HCT116 (cell line): ENCODE data around the gene PLD5. TPM values are rescaled to one million over a fixed set of nuclear protein-coding genes. Genes with fewer than 3 reads are reported as not detected.

ENCODE experiments used
- ATAC-seq: fragments of 200-7000 bp; cut with Tn5 transposase; 2 replicates; pipeline ENCODE4 v1.9.1; 2020; ENCODE audit warnings: mild to moderate bottlenecking, moderate library complexity
- BruUV-seq: library from RNA; stranded (reverse); fragments of 400-500 nt; replicated peaks from 2 replicates; lab custom pipeline; 2021; lab: Mats Ljungman, UMichigan
- CTCF ChIA-PET: fragments of 300-600 bp; sonication (Branson Sonifier 250); formaldehyde crosslinking; loops from one replicate; lab custom pipeline; 2021; ENCODE audit warnings: antibody characterized with exemption; lab: Charles Lee
- POLR2A ChIA-PET: fragments of 300-600, 350-600 bp; sonication (Branson Sonifier 250); formaldehyde crosslinking; loops from one replicate; lab custom pipeline; 2021; ENCODE audit warnings: antibody characterized with exemption; lab: Charles Lee
- RAD21 ChIA-PET, 2 experiments: fragments of 300-600 bp; sonication (Branson Sonifier 250); formaldehyde crosslinking; loops; one replicate each; lab custom pipeline; 2023; ENCODE audit warnings: low total read pairs in 2 of 2; ENCODE audit not compliant: uncharacterized antibody in 2 of 2, unreplicated experiment in 2 of 2, low non-redundant PET in 1 of 2; lab: Charles Lee
- DNase-seq: peaks from one replicate; pipeline ENCODE4 v3.0.0-alpha.2; 2010; ENCODE audit warnings: low read depth, low spot score
- H2AFZ ChIP-seq: fragments of 200-600 bp; shearing (Covaris generic), sonication (generic); 2 replicates; pipeline ENCODE4 v1.6.1; 2017; ENCODE audit warnings: low read depth, mixed run types, mixed read lengths, antibody characterized with exemption, low read length; ENCODE audit not compliant: poor library complexity, severe bottlenecking
- H3K27ac ChIP-seq: 2 replicates; pipeline ENCODE4 v1.5.1; 2012; ENCODE audit warnings: low read depth, low read length
- H3K27me3 ChIP-seq: fragments of 200-600 bp; sonication (generic); 2 replicates; pipeline ENCODE4 v1.6.1; 2016; ENCODE audit warnings: mixed run types, low read length, mixed read lengths; ENCODE audit not compliant: insufficient read depth
- H3K36me3 ChIP-seq, 2 experiments: fragments of 200-500 bp in 1 of 2; fragments of 200-600 bp in 1 of 2; sonication (Bioruptor generic) in 1 of 2; sonication (generic) in 1 of 2; 2 replicates each; pipeline versions ENCODE4 v1.5.1 to v1.6.1; 2014 to 2016; ENCODE audit warnings: low read length in 2 of 2, inconsistent platforms in 1 of 2, mixed read lengths in 1 of 2, mixed run types in 1 of 2; ENCODE audit not compliant: insufficient read depth in 2 of 2, control insufficient read depth in 1 of 2
- H3K4me1 ChIP-seq, 2 experiments: fragments of 200-600 bp in 1 of 2; sonication (generic) in 1 of 2; 2 replicates each; pipeline versions ENCODE4 v1.5.1 to v1.6.1; 2012 to 2017; ENCODE audit warnings: low read length in 2 of 2, inconsistent platforms in 1 of 2, mild to moderate bottlenecking in 1 of 2, mixed read lengths in 1 of 2, mixed run types in 1 of 2, moderate library complexity in 1 of 2; ENCODE audit not compliant: insufficient read depth in 2 of 2, control insufficient read depth in 1 of 2
- H3K4me2 ChIP-seq: fragments of 200-600 bp; sonication (generic); 2 replicates; pipeline ENCODE4 v1.6.1; 2017; ENCODE audit warnings: mixed run types, low read length, mixed read lengths
- H3K4me3 ChIP-seq, 2 experiments: fragments of 200-600 bp in 1 of 2; sonication (generic) in 1 of 2; replicated peaks in 1 of 2; 2 replicates each; pipeline ENCODE4 v1.5.1; 2011 to 2016; ENCODE audit warnings: low read length in 2 of 2, control low read depth in 1 of 2, low read depth in 1 of 2, mild to moderate bottlenecking in 1 of 2, mixed read lengths in 1 of 2, mixed run types in 1 of 2
- H3K79me2 ChIP-seq: fragments of 200-600 bp; sonication (generic); 2 replicates; pipeline ENCODE4 v1.6.1; 2017; ENCODE audit warnings: mild to moderate bottlenecking, mixed run types, low read length, moderate library complexity, mixed read lengths; ENCODE audit not compliant: insufficient read depth
- H3K9ac ChIP-seq: fragments of 200-600 bp; sonication (generic); 2 replicates; pipeline ENCODE4 v1.6.1; 2016; ENCODE audit warnings: low read length, mixed read lengths
- H3K9me2 ChIP-seq: fragments of 200-600 bp; sonication (generic), shearing (Covaris generic); 2 replicates; pipeline ENCODE4 v1.6.1; 2017; ENCODE audit warnings: mixed run types, mild to moderate bottlenecking, moderate library complexity; ENCODE audit not compliant: insufficient read depth
- H3K9me3 ChIP-seq, 2 experiments: fragments of 200-500 bp in 1 of 2; fragments of 200-600 bp in 1 of 2; sonication (Bioruptor generic) in 1 of 2; sonication (generic) in 1 of 2; 2 replicates each; pipeline ENCODE4 v1.6.1; 2014 to 2017; ENCODE audit warnings: low read length in 2 of 2, mixed read lengths in 2 of 2, inconsistent platforms in 1 of 2, low read depth in 1 of 2, mild to moderate bottlenecking in 1 of 2, mixed run types in 1 of 2, moderate library complexity in 1 of 2; ENCODE audit not compliant: control insufficient read depth in 1 of 2, insufficient read depth in 1 of 2
- H4K20me1 ChIP-seq: fragments of 200-600 bp; sonication (generic), shearing (Covaris generic); 2 replicates; pipeline ENCODE4 v1.6.1; 2017; ENCODE audit warnings: mixed run types, mild to moderate bottlenecking, moderate library complexity; ENCODE audit not compliant: insufficient read depth
- CBX3 ChIP-seq: IDR thresholded peaks from 2 replicates; pipeline ENCODE4 v1.6.1; 2012; ENCODE audit warnings: low read depth
- EGR1 ChIP-seq: IDR thresholded peaks from 2 replicates; pipeline ENCODE4 v1.6.1; 2012; ENCODE audit warnings: low read depth
- ELF1 ChIP-seq: IDR thresholded peaks from 2 replicates; pipeline ENCODE4 v1.6.1; 2012; ENCODE audit warnings: low read depth, borderline replicate concordance
- EZH2 ChIP-seq: fragments of 200-600 bp; sonication (generic); IDR thresholded peaks from 2 replicates; pipeline ENCODE4 v1.6.1; 2017; ENCODE audit warnings: antibody characterized with exemption, mixed run types
- EZH2phosphoT487 ChIP-seq: fragments of 200-600 bp; IDR thresholded peaks from 2 replicates; pipeline ENCODE4 v1.6.1; 2018; ENCODE audit warnings: antibody characterized with exemption, borderline replicate concordance
- FOSL1 ChIP-seq: IDR thresholded peaks from 2 replicates; pipeline ENCODE4 v1.6.1; 2012; ENCODE audit warnings: low read depth
- JUND ChIP-seq: IDR thresholded peaks from 2 replicates; pipeline ENCODE4 v1.6.1; 2012
- POLR2A ChIP-seq: IDR thresholded peaks from 2 replicates; pipeline ENCODE4 v1.7.0; 2011; ENCODE audit warnings: borderline replicate concordance; ENCODE audit not compliant: insufficient read depth, insufficient read length; ENCODE audit errors: extremely low read depth
- POLR2AphosphoS5 ChIP-seq: IDR thresholded peaks from 2 replicates; pipeline ENCODE4 v1.6.1; 2011; ENCODE audit warnings: mild to moderate bottlenecking, low read depth, low read length, moderate library complexity
- RAD21 ChIP-seq: IDR thresholded peaks from 2 replicates; pipeline ENCODE4 v1.6.1; 2012; ENCODE audit warnings: low read depth, mild to moderate bottlenecking
- REST ChIP-seq: IDR thresholded peaks from 2 replicates; pipeline ENCODE4 v1.6.1; 2012; ENCODE audit warnings: low read depth
- SP1 ChIP-seq: IDR thresholded peaks from 2 replicates; pipeline ENCODE4 v1.6.1; 2012; ENCODE audit warnings: low read depth
- SRF ChIP-seq: IDR thresholded peaks from 2 replicates; pipeline ENCODE4 v1.6.1; 2012; ENCODE audit warnings: low read depth
- TCF7L2 ChIP-seq: IDR thresholded peaks from 2 replicates; pipeline ENCODE4 v1.7.0; 2011; ENCODE audit warnings: borderline replicate concordance, inconsistent platforms; ENCODE audit not compliant: insufficient read depth, insufficient read length; ENCODE audit errors: extremely low read depth
- ZFX ChIP-seq: fragments of 450-650 bp; IDR thresholded peaks from 2 replicates; pipeline ENCODE4 v1.6.1; 2017
- ZNF274 ChIP-seq: fragments of 200-500 bp; sonication (Bioruptor generic); IDR thresholded peaks from 2 replicates; pipeline ENCODE4 v1.6.1; 2014; ENCODE audit warnings: mild to moderate bottlenecking, low read depth, low read length, inconsistent platforms
- intact Hi-C: fragments of 100-400 bp; cut with micrococcal nuclease; formaldehyde crosslinking; loops from 2 replicates; pipeline ENCODE4 v1.10.0; 2022
- total RNA-seq: library from RNA; stranded (reverse); gene quantifications from one replicate; pipeline ENCODE4 v1.2.1, GENCODE V29; 2021; ENCODE audit not compliant: unreplicated experiment
- TF ChIP-seq, protein P1 (sequence below): IDR thresholded peaks from 2 replicates; pipeline ENCODE4 v1.6.1; 2012
- TF ChIP-seq, protein P2 (sequence below): IDR thresholded peaks from 2 replicates; pipeline ENCODE4 v1.6.1; 2011; ENCODE audit warnings: mild to moderate bottlenecking, low read length, moderate library complexity; ENCODE audit not compliant: insufficient replicate concordance; ENCODE audit errors: extremely low read depth
- TF ChIP-seq, protein P3 (sequence below): IDR thresholded peaks from 2 replicates; pipeline ENCODE4 v1.6.1; 2012
- TF ChIP-seq, protein P4 (sequence below), 3 experiments: fragments of 200-600 bp in 1 of 3; sonication (generic) in 1 of 3; IDR thresholded peaks in 2 of 3; conservative IDR thresholded peaks in 1 of 3; 2 replicates each; pipeline ENCODE4 v1.5.1; 2012 to 2017; ENCODE audit warnings: low read depth in 2 of 3, low read length in 2 of 3, antibody characterized with exemption in 1 of 3, borderline replicate concordance in 1 of 3, control low read depth in 1 of 3, mild to moderate bottlenecking in 1 of 3, mixed read lengths in 1 of 3, mixed run types in 1 of 3, moderate library complexity in 1 of 3; ENCODE audit not compliant: insufficient read depth in 1 of 3

The PLD5 gene
- total RNA-seq, 1 experiment from 2014 or later, result not detected

DNA sequence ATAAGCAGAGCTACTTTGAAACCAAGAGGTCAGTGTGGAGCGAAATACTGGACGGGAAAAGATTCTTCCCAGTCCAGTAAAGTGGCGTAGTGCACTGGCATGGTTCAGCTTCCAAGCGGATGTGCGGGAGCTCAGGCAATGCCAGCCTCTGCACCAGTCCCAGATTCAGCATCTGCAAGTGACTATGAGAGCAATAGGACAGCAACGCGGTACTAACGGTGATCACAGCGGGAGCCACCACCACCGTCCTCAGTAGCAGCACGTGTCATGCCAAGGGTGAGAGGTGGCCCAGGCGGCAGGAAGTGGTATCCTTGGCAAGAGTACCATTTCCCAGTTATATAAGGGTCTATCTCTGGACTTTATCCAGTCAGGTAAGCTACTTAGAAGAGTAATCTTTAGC is 17.8 kb downstream of the PLD5 start (continued):
- no peak for TF ChIP-seq POLR2AphosphoS5
- no peak for TF ChIP-seq TCF7L2
- TF ChIP-seq JUND, result no peak

DNA sequence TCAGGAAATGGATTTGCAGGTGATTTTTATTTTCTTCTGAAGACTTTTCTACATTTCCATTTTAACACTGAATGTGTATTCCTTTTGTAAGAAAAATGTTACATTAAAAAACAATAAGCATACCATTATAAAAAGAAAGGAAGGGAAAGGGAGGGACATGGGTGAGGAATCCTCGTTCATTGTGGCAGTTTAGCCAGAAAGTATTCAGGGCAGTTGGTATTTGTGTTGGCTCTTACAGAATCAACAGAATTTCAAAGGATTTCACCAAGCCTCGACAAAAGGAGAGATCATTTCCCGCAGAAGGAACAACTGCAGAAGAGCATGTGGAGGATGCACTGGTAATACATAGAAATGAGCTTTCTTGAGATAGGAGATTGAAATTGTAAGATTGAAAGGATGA is 35.0 kb downstream of the PLD5 start:
- no peaks in the 10 kb centered on the region for H3K79me2 ChIP-seq
- H3K9me2 ChIP-seq, result no peaks in the 10 kb centered on the region
- BruUV-seq, result no TSS peak
- no peaks in the 10 kb centered on the region for H4K20me1 ChIP-seq
- CTCF ChIA-PET, result no interaction called here
- no peaks in the 10 kb centered on the region for H3K9me3 ChIP-seq
- no peak overlapping the region for H3K4me3 ChIP-seq
- no peaks in the 10 kb centered on the region for H3K36me3 ChIP-seq
- no peak overlapping the region for H3K4me2 ChIP-seq
- no peak overlapping the region for H2AFZ ChIP-seq
- H3K9ac ChIP-seq, result no peak overlapping the region
- POLR2A ChIA-PET, result no interaction called here
- no peaks in the 10 kb centered on the region for H3K4me1 ChIP-seq
- H3K27ac ChIP-seq, result no peak overlapping the region
- no peak for DNase-seq
- intact Hi-C loops, result no loop called here
- no peak for ATAC-seq
- H3K27me3 ChIP-seq, result 0 out of 2 replicates have a peak, but pooled peaks cover 3% of the 10 kb centered on the region
- RAD21 ChIA-PET, result no interaction called here
- TF ChIP-seq ZNF274 (no peak), SP1 (no peak), REST (no peak), EGR1 (no peak), JUND (no peak), EZH2 (no peak), POLR2A (no peak), ELF1 (no peak), CBX3 (no peak), RAD21 (no peak), ZFX (no peak), EZH2phosphoT487 (no peak), POLR2AphosphoS5 (no peak), SRF (no peak), FOSL1 (no peak)
- TF ChIP-seq, protein P1, sequence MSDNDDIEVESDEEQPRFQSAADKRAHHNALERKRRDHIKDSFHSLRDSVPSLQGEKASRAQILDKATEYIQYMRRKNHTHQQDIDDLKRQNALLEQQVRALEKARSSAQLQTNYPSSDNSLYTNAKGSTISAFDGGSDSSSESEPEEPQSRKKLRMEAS, result no peak
- TF ChIP-seq, protein P2, sequence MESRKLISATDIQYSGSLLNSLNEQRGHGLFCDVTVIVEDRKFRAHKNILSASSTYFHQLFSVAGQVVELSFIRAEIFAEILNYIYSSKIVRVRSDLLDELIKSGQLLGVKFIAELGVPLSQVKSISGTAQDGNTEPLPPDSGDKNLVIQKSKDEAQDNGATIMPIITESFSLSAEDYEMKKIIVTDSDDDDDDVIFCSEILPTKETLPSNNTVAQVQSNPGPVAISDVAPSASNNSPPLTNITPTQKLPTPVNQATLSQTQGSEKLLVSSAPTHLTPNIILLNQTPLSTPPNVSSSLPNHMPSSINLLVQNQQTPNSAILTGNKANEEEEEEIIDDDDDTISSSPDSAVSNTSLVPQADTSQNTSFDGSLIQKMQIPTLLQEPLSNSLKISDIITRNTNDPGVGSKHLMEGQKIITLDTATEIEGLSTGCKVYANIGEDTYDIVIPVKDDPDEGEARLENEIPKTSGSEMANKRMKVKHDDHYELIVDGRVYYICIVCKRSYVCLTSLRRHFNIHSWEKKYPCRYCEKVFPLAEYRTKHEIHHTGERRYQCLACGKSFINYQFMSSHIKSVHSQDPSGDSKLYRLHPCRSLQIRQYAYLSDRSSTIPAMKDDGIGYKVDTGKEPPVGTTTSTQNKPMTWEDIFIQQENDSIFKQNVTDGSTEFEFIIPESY, result no peak
- TF ChIP-seq, protein P3, sequence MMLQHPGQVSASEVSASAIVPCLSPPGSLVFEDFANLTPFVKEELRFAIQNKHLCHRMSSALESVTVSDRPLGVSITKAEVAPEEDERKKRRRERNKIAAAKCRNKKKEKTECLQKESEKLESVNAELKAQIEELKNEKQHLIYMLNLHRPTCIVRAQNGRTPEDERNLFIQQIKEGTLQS, result no peak
- TF ChIP-seq, protein P4, sequence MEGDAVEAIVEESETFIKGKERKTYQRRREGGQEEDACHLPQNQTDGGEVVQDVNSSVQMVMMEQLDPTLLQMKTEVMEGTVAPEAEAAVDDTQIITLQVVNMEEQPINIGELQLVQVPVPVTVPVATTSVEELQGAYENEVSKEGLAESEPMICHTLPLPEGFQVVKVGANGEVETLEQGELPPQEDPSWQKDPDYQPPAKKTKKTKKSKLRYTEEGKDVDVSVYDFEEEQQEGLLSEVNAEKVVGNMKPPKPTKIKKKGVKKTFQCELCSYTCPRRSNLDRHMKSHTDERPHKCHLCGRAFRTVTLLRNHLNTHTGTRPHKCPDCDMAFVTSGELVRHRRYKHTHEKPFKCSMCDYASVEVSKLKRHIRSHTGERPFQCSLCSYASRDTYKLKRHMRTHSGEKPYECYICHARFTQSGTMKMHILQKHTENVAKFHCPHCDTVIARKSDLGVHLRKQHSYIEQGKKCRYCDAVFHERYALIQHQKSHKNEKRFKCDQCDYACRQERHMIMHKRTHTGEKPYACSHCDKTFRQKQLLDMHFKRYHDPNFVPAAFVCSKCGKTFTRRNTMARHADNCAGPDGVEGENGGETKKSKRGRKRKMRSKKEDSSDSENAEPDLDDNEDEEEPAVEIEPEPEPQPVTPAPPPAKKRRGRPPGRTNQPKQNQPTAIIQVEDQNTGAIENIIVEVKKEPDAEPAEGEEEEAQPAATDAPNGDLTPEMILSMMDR (IDR thresholded peaks at IDR 0.05 in 2 of 3, conservative IDR thresholded peaks at IDR 0.05 in 1 of 3; ENCODE audit: borderline replicate concordance in 1 of 3, insufficient read depth in 1 of 3, low read depth in 2 of 3, low read length in 2 of 3), result no peak
